HepG2 (cell line): ENCODE results near the gene AMBRA1. TPM values are rescaled to one million over a fixed set of nuclear protein-coding genes. Genes with fewer than 3 reads are reported as not detected.

Experiments used
- ATF6 ChIP-seq: sonication (generic); formaldehyde crosslinking; conservative IDR thresholded peaks from 2 replicates; pipeline ENCODE4 v1.4.0; 2020; ENCODE audit warnings: missing genetic modification reagents
- GPN1 ChIP-seq: sonication (generic); formaldehyde crosslinking; IDR thresholded peaks from 2 replicates; pipeline ENCODE4 v1.5.1; 2020; ENCODE audit warnings: missing genetic modification reagents, borderline replicate concordance
- IKZF4 ChIP-seq: sonication (generic); formaldehyde crosslinking; IDR thresholded peaks from 2 replicates; pipeline ENCODE4 v1.5.1; 2020; ENCODE audit warnings: borderline replicate concordance, mild to moderate bottlenecking, low read depth, missing genetic modification reagents; ENCODE audit errors: not compliant biosample characterization
- MATR3 ChIP-seq: sonication (generic); formaldehyde crosslinking; IDR thresholded peaks from 2 replicates; pipeline ENCODE4 v1.4.0; 2020; ENCODE audit warnings: missing genetic modification reagents
- MXI1 ChIP-seq: IDR thresholded peaks from 3 replicates; pipeline ENCODE4 v1.6.1; 2012; ENCODE audit warnings: low read depth, low read length, inconsistent platforms, borderline replicate concordance
- NONO ChIP-seq, 2 experiments: fragments of 450-650 bp in 1 of 2; sonication (generic) in 1 of 2; formaldehyde crosslinking in 1 of 2; IDR thresholded peaks in 1 of 2; conservative IDR thresholded peaks in 1 of 2; 2 replicates each; pipeline versions ENCODE4 v1.6.1 to v1.8.0; 2017 to 2022; ENCODE audit warnings: mild to moderate bottlenecking in 1 of 2, missing genetic modification reagents in 1 of 2, moderate library complexity in 1 of 2
- POLR2G ChIP-seq: fragments of 200-400 bp; formaldehyde crosslinking; IDR thresholded peaks from 2 replicates; pipeline ENCODE4 v1.6.1; 2018; ENCODE audit warnings: mild to moderate bottlenecking, low read depth, low read length, moderate library complexity
- RAD51 ChIP-seq: fragments of 450-650 bp; IDR thresholded peaks from 2 replicates; pipeline ENCODE4 v1.6.1; 2016; ENCODE audit warnings: borderline replicate concordance
- THRA ChIP-seq: sonication (generic); formaldehyde crosslinking; IDR thresholded peaks from 2 replicates; pipeline ENCODE4 v1.4.0; 2020; ENCODE audit warnings: missing genetic modification reagents, borderline replicate concordance
- ZBTB21 ChIP-seq: sonication (generic); formaldehyde crosslinking; IDR thresholded peaks from 2 replicates; pipeline ENCODE4 v1.4.0; 2020; ENCODE audit warnings: missing genetic modification reagents
- ZNF235 ChIP-seq: sonication (generic); formaldehyde crosslinking; IDR thresholded peaks from 2 replicates; pipeline ENCODE4 v1.8.1; 2023; ENCODE audit warnings: mild to moderate bottlenecking, missing genetic modification reagents, borderline replicate concordance
- ZNF281 ChIP-seq: sonication (generic); formaldehyde crosslinking; IDR thresholded peaks from 2 replicates; pipeline ENCODE4 v1.4.0; 2020; ENCODE audit warnings: missing genetic modification reagents, borderline replicate concordance
- ZNF710 ChIP-seq: sonication (generic); formaldehyde crosslinking; IDR thresholded peaks from 2 replicates; pipeline ENCODE4 v1.5.0; 2020; ENCODE audit warnings: mild to moderate bottlenecking, missing genetic modification reagents, borderline replicate concordance
- ZNF749 ChIP-seq: sonication (generic); formaldehyde crosslinking; IDR thresholded peaks from 2 replicates; pipeline ENCODE4 v1.8.0; 2022; ENCODE audit warnings: mild to moderate bottlenecking, missing genetic modification reagents, moderate library complexity, borderline replicate concordance
- polyA plus RNA-seq, 8 experiments: library from polyadenylated mRNA; depleted of rRNA in 3 of 8; stranded (reverse) in 7 of 8; unstranded in 1 of 8; fragments of >200 nt; fragmentation: Illumina TruSeq in 4 of 8; extraction: Trizol in 4 of 8; gene quantifications; 2 replicates each; pipeline versions ENCODE4 v1.2.1 to v1.2.3, GENCODE V29; 2011 to 2016; ENCODE audit warnings: low read depth in 4 of 8, missing spikeins in 1 of 8, mixed read lengths in 1 of 8; ENCODE audit not compliant: insufficient read depth in 1 of 8
- total RNA-seq, 5 experiments: library from RNA; depleted of rRNA; stranded (reverse); fragments of >200 nt; fragmentation: Illumina TruSeq; extraction: Trizol; gene quantifications; 2 replicates each; pipeline ENCODE4 v1.2.3, GENCODE V29; 2016; ENCODE audit warnings: low read depth in 1 of 5

The AMBRA1 gene
- total and polyA plus RNA-seq, 2 of the 13 experiments (the other 11 are each of a cell fraction or from before 2014, with no cell fraction given), result 15.7 to 26.0 TPM

GRCh38 chr11:46392421-46393230 lies 201.2 kb downstream of the AMBRA1 start (continued):
- TF ChIP-seq ZNF710 (CRISPR knock-in tag) (peak; percentile 89; the same call in 1 of the 2 replicates), NONO (IDR thresholded peaks at IDR 0.05) (no peak), NONO (CRISPR knock-in tag; conservative IDR thresholded peaks at IDR 0.05) (peak; percentile 65; the same call in 1 of the 2 replicates), THRA (CRISPR knock-in tag) (peak; percentile 91), GPN1 (CRISPR knock-in tag) (peak; percentile 86; the same call in 1 of the 2 replicates), ATF6 (CRISPR knock-in tag) (peak; percentile 97; the same call in 1 of the 2 replicates), POLR2G (no peak), MATR3 (CRISPR knock-in tag) (no peak), MXI1 (peak; percentile 96; the same call in 2 of the 3 replicates), ZNF281 (CRISPR knock-in tag) (peak; percentile 59; the same call in 1 of the 2 replicates), ZBTB21 (CRISPR knock-in tag) (peak; percentile 74), IKZF4 (CRISPR knock-in tag) (peak; percentile 99), RAD51 (no peak), ZNF235 (CRISPR knock-in tag) (peak; percentile 99), ZNF749 (CRISPR knock-in tag) (peak; percentile 99)
